HL-60 (cell line): Measurements from ENCODE around the gene RTN4R.

Source experiments
- GABPA ChIP-seq: IDR thresholded peaks from 2 replicates; pipeline ENCODE4 v1.6.1; 2012; ENCODE audit warnings: low read depth
- POLR2AphosphoS5 ChIP-seq: IDR thresholded peaks from 2 replicates; pipeline ENCODE4 v1.6.1; 2012; ENCODE audit warnings: low read depth
- REST ChIP-seq: IDR thresholded peaks from 2 replicates; pipeline ENCODE4 v1.6.1; 2012; ENCODE audit warnings: low read depth; ENCODE audit not compliant: insufficient replicate concordance
- SPI1 ChIP-seq: IDR thresholded peaks from 2 replicates; pipeline ENCODE4 v1.6.1; 2012; ENCODE audit warnings: low read depth, mild to moderate bottlenecking, borderline replicate concordance
- TF ChIP-seq, protein P1 (sequence below): IDR thresholded peaks from one replicate; pipeline ENCODE4 v1.5.1; 2011; ENCODE audit warnings: low read length, control low read depth, inconsistent platforms; ENCODE audit not compliant: insufficient read depth

DNA sequence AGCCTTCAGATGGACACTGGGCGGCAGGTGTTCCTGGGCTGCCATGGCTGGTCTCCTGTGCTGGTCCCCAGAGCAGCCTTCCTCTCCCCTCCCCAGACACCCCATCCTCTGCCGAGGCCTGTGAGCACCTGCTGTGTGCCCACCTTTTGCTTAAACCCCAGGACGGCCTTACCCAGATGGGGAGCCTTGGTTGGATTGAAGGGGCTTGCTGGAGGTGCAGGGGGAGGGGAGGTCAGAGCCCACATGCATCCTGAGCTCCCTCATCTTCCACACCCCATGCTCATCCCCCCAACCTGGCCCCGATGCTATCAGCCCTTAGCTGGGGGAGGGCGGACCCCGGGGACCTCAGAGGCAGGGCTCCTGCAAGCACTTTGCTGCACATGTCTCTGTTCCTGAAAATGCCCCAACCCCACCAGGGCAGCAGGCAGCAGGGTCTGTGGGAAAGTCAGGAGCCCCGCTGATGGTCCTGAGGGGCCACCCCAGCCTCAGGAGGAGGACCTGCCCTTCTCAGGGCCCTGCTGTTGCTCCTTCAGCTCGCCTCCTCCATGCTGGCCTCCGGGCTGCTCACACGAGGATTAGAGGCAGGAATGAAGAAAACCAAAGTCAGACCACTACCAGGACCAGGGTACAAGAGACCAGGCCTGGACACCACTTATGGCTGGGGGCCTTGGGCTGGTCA lies 75.7 kb downstream of the RTN4R start:
- no peak for TF ChIP-seq POLR2AphosphoS5
- TF ChIP-seq, protein P1, sequence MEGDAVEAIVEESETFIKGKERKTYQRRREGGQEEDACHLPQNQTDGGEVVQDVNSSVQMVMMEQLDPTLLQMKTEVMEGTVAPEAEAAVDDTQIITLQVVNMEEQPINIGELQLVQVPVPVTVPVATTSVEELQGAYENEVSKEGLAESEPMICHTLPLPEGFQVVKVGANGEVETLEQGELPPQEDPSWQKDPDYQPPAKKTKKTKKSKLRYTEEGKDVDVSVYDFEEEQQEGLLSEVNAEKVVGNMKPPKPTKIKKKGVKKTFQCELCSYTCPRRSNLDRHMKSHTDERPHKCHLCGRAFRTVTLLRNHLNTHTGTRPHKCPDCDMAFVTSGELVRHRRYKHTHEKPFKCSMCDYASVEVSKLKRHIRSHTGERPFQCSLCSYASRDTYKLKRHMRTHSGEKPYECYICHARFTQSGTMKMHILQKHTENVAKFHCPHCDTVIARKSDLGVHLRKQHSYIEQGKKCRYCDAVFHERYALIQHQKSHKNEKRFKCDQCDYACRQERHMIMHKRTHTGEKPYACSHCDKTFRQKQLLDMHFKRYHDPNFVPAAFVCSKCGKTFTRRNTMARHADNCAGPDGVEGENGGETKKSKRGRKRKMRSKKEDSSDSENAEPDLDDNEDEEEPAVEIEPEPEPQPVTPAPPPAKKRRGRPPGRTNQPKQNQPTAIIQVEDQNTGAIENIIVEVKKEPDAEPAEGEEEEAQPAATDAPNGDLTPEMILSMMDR, result no peak
- TF ChIP-seq REST, result no peak
- TF ChIP-seq SPI1, result no peak
- no peak for TF ChIP-seq GABPA
